Endometrium (tissue), 2 donors: ENCODE results near the gene GATB.

Source experiments
- FAIRE-seq: peaks from 2 replicates; lab custom pipeline; 2012; peaks lifted over from hg19 to GRCh38; lab: Jason Lieb, UNC
- donor health status: control.
- donor health status: control.

GATB gene

GRCh38 chr4:151651496-151651895 lies 109.3 kb downstream of the GATB start:
- no peak for FAIRE-seq

- no peak for FAIRE-seq
Measured at GRCh38 chr4:151649479-151649878, 111.3 kb downstream of the GATB start.

- no peak for FAIRE-seq
Measured at GRCh38 chr4:151646322-151646721, 114.5 kb downstream of the GATB start.

- FAIRE-seq, result no peak
Measured at GRCh38 chr4:151644622-151645021, 116.2 kb downstream of the GATB start.

- FAIRE-seq, result no peak
Measured at GRCh38 chr4:151643564-151643963, 117.2 kb downstream of the GATB start.

GRCh38 chr4:151641983-151642382 lies 118.8 kb downstream of the GATB start:
- FAIRE-seq, result no peak

GRCh38 chr4:151641167-151641566 lies 119.6 kb downstream of the GATB start:
- no peak for FAIRE-seq

- no peak for FAIRE-seq
Measured at GRCh38 chr4:151640381-151640780, 120.4 kb downstream of the GATB start.

GRCh38 chr4:151638295-151638858 lies 122.4 kb downstream of the GATB start:
- no peak for FAIRE-seq

GRCh38 chr4:151631349-151631748 lies 129.5 kb downstream of the GATB start:
- FAIRE-seq, result no peak

GRCh38 chr4:151629097-151629783 lies 131.6 kb downstream of the GATB start:
- no peak for FAIRE-seq

GRCh38 chr4:151628001-151628608 lies 132.7 kb downstream of the GATB start:
- FAIRE-seq, result no peak

GRCh38 chr4:151627491-151627890 lies 133.3 kb downstream of the GATB start:
- no peak for FAIRE-seq

- FAIRE-seq, result no peak
Measured at GRCh38 chr4:151626751-151627150, 134.1 kb downstream of the GATB start.

GRCh38 chr4:151626228-151626627 lies 134.6 kb downstream of the GATB start:
- FAIRE-seq, result no peak

- FAIRE-seq, result no peak
Measured at GRCh38 chr4:151624626-151625565, 135.9 kb downstream of the GATB start.
